ENCODE measurements around the gene REXO4. TPM values are rescaled to one million over a fixed set of nuclear protein-coding genes. Genes with fewer than 3 reads are reported as not detected.
A peak's percentile ranks its signal among the peaks of the same experiment; 100 is the strongest.

Gene REXO4
- total RNA-seq, 1 donor, result 9.0 TPM

DNA sequence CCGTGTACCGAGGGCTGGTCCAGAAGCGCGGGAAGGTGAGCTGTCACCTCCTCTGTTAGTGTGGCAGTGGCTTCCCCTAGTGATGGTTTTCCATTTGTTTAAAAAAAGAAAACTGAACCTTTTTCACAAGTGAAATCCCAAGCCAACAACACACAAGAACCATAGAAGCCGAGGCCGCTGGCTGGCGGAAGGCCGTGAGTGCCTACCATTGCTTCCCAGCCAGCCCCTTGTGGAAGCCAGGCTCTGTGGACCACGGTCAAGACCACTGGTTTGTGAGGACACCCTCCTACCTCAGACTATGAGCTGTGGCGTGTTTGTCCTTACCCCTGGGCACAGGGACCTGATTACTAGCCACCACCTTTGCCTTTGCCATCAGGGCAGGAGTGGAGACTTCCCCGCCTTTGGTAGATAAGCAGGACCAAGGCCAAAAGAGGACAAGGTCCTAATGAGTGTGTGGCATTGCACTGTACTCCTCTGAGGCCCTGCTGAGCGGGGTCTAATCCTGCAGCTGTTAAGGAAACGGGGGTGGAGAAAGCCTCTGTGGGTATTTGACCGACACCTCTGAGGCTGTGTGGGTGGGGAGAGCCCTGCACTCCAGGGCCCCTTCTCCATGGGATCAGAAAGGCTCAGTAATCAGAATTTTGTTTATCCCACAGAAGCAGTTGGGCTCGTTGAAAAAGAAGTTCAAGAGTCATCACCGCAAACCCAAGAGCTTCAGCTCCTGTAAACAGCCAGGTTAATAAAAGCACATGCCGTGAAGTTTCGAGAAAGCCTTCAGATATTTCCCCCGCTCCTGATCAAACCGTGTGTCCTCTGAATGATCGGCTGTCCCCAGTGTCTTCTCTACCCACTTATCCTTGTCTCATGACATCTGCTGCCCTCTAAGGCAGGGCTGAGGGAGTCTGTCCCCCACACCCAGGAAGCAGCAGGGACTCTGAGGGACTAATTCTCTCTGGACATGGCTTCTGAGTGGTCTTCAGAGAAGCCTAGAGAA, 57.1 kb downstream of the REXO4 start:
- Histone ChIP-seq H3K9me3 (ENCODE audit: low read depth, low read length) (no peaks in the 10 kb centered on the region), H3K27me3 (ENCODE audit: insufficient read depth, low read length) (no peaks in the 10 kb centered on the region), H3K4me1 (ENCODE audit: insufficient read depth, low read length) (peaks cover 17% of the 10 kb centered on the region), H3K4me3 (ENCODE audit: low read length) (no peak overlapping the region)

DNA sequence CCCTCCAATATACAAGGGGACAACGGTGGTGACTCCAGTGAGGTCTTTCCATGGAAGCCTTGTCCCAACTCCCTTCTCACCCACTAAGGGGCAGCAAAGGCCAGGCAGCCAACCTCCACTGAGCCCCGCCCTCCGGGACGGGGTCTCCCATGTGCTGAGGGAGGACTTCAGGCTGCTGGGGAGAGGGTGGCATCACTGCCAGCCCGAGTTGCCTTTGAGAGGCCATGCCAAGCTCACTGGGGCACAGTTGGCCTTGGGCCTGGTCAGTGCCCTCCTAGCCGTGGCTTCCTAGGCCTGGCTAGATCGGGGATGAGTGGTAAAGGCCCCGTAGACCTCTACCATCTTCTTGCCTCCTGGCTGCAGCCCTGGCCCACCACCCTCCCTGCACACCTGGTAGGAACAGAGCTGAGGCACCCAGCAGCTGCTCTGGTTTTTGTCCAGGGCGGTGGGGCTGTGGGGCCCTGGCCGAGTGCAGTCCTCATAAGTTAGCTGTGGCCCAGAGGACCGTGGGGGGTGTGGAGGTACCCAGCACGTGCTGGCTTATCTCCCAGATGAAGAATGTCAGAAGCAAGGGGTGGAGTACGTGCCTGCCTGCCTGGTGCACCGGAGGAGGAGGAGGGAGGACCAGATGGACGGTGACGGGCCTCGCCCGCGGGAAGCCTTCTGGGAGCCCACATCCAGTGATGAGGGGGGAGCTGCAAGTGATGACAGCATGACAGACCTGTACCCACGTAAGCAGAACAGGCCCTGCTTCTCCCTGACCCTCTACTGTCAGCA, 58.2 kb downstream of the REXO4 start:
- Histone ChIP-seq H3K9me3 (ENCODE audit: low read depth, low read length) (no peaks in the 10 kb centered on the region), H3K27me3 (ENCODE audit: insufficient read depth, low read length) (no peaks in the 10 kb centered on the region), H3K4me3 (ENCODE audit: low read length) (no peak overlapping the region), H3K4me1 (ENCODE audit: insufficient read depth, low read length) (peaks cover 27% of the 10 kb centered on the region)

DNA sequence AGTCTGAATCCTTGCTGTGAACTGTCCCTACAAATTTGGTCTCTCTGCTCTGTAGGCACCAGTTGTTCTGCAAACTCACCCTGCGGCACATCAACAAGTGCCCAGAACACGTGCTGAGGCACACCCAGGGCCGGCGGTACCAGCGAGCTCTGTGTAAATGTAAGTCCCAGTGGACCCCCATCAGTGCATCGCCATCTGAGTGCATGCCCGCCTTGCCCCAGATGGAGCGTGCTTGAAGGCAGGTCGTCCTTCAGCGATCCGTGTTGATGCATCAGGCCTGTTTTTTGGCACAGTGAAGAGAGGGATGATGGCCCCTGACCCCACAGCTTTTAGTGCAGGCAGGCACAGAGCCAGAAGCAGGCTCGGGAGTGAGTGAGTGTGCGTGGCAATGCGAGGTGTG, 60.2 kb downstream of the REXO4 start:
- Histone ChIP-seq H3K27me3 (ENCODE audit: insufficient read depth, low read length) (no peaks in the 10 kb centered on the region), H3K4me3 (ENCODE audit: low read length) (no peak overlapping the region), H3K4me1 (ENCODE audit: insufficient read depth, low read length) (peaks cover 27% of the 10 kb centered on the region), H3K9me3 (ENCODE audit: low read depth, low read length) (no peaks in the 10 kb centered on the region)

DNA sequence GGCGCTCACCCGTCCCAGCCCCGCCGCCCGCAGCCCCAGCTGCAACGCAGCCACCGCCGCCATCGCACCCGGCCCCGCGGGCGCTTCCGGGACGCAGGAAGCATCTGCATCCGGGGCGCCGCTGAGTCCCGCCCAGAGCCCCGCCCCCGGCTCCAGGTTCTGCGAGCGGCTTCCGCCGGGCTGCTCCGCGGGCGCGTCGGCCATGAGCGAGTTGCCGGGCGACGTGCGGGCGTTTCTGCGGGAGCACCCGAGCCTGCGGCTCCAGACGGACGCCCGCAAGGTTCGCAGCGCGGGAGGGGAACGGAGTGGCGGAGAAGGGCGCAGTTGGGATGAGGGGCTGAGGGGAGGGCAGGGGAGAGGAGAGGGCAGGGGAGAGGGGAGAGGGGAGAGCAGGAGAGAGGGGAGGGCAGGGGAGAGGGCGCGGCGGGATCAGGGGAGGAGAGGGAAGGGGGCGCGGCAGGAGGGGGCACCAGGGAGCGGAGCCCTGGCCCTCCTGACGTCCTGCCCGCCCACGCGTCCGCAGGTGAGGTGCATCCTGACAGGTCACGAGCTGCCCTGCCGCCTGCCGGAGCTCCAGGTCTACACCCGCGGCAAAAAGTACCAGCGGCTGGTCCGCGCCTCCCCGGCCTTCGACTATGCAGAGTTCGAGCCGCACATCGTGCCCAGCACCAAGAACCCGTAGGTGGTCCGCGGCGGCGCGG, 61.3 kb downstream of the REXO4 start, which contains the start of the genes SURF1 and SURF2:
Gene SURF1, minus strand, starts transcription at position 97 of the 701 bp plus-strand sequence. Its CDS starts 34 bp downstream, at position 63.
Gene SURF2, plus strand, starts transcription at position 160 of the 701 bp plus-strand sequence. Its CDS starts 43 bp downstream, at position 203.
- H3K4me1 ChIP-seq (ENCODE audit: insufficient read depth, low read length), result peaks cover 27% of the 10 kb centered on the region
- H3K9me3 ChIP-seq (ENCODE audit: low read depth, low read length), result no peaks in the 10 kb centered on the region
- peak within 1 kb of the TSS; percentile 68 for H3K4me3 ChIP-seq (ENCODE audit: low read length)
- no peaks in the 10 kb centered on the region for H3K27me3 ChIP-seq (ENCODE audit: insufficient read depth, low read length)

Other genes starting within 250 kb of the REXO4 start
- gene OBP2B, start 208.8 kb downstream of the REXO4 start, total RNA-seq, result not detected
- gene ABO, start 142.8 kb downstream of the REXO4 start, total RNA-seq, result 4.5 TPM
- gene SURF6, start 81.8 kb downstream of the REXO4 start, total RNA-seq, result 4.8 TPM
- 11.4 TPM for gene MED22, start 69.9 kb downstream of the REXO4 start, total RNA-seq
- gene RPL7A, start 69.8 kb downstream of the REXO4 start, total RNA-seq, result 2,463 TPM
- gene SURF1, start 61.5 kb downstream of the REXO4 start, total RNA-seq, result 26.4 TPM
- 9.0 TPM for gene SURF2, start 61.5 kb downstream of the REXO4 start, total RNA-seq
- gene SURF4, start 42.0 kb downstream of the REXO4 start, total RNA-seq, result 82.2 TPM
- gene STKLD1, start 41.6 kb downstream of the REXO4 start, total RNA-seq, result 0.10 TPM
- gene ADAMTS13, start 4.4 kb upstream of the REXO4 start, total RNA-seq, result 0.42 TPM
- gene CACFD1, start 42.0 kb upstream of the REXO4 start, total RNA-seq, result 2.3 TPM
- gene SLC2A6, start 61.1 kb upstream of the REXO4 start, total RNA-seq, result 23.3 TPM
- gene MYMK, start 106.9 kb upstream of the REXO4 start, total RNA-seq, result not detected
- gene ADAMTSL2, start 116.7 kb upstream of the REXO4 start, total RNA-seq, result 0.10 TPM
- not detected for gene FAM163B, start 191.4 kb upstream of the REXO4 start, total RNA-seq
- 0.10 TPM for gene DBH, start 218.4 kb upstream of the REXO4 start, total RNA-seq

All from mononuclear cell (primary cell).